ENCODE measurements around the gene OR2B6.

Gene OR2B6

DNA sequence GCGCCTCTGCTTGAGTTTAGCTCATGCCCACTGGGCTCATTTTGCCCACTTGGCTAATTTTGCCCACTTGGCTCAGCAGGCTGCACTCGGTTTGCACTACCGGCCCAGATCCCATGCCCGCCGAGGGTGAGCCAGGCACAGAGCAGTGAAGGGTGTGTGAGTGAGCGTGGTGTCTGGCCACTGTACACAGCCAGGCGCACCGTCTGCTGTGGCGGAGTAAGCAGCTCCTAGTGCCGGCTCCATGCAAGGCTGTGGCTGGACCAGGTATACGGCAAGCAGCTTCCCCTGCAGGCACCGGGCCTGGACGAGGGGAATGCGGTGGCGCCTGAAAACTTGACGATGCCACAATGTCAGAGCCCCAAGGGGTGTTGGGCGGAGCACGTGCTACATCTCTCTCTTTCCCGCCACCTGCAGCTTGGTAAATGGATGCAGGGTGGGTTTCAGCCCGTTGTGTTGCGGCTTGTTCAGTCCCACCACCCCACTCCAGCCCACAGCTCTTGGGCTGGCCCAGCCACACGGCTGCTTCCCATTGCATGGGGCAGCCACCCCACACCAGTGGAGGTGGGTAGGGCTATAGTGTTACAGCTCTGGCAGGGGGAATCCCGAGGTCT lies 9.9 kb downstream of the OR2B6 start:
- DNase-seq (ENCODE audit: low read depth), result no peak
- TF ChIP-seq, protein P1, sequence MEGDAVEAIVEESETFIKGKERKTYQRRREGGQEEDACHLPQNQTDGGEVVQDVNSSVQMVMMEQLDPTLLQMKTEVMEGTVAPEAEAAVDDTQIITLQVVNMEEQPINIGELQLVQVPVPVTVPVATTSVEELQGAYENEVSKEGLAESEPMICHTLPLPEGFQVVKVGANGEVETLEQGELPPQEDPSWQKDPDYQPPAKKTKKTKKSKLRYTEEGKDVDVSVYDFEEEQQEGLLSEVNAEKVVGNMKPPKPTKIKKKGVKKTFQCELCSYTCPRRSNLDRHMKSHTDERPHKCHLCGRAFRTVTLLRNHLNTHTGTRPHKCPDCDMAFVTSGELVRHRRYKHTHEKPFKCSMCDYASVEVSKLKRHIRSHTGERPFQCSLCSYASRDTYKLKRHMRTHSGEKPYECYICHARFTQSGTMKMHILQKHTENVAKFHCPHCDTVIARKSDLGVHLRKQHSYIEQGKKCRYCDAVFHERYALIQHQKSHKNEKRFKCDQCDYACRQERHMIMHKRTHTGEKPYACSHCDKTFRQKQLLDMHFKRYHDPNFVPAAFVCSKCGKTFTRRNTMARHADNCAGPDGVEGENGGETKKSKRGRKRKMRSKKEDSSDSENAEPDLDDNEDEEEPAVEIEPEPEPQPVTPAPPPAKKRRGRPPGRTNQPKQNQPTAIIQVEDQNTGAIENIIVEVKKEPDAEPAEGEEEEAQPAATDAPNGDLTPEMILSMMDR (IDR thresholded peaks at IDR 0.05; ENCODE audit: insufficient read depth, low read depth, low read length, missing control alignments), result no peak
- no peak overlapping the region for H3K4me3 ChIP-seq (ENCODE audit: low read depth, low read length)

DNA sequence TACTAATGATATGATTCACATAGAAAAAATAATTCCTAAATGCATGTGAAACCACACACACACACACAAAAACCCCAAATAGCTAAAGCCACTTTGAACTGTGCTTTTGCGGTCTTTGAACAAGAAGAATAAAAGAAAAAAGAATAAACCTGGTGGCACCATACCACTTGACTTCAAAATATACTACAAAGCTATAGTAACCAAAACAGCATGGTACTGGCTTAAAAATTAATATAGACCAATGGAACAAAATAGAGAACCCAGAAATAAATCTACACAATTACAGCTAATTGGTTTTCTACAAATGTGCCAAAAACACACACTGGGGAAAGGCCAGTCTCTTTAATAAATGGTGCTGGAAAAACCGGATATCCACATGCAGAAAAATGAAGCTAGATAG lies 13.4 kb downstream of the OR2B6 start:
- no peak overlapping the region for H3K4me3 ChIP-seq (ENCODE audit: low read depth, low read length)
- DNase-seq (ENCODE audit: low read depth), result no peak
- TF ChIP-seq, protein P1 (IDR thresholded peaks at IDR 0.05; ENCODE audit: insufficient read depth, low read depth, low read length, missing control alignments), result no peak

DNA sequence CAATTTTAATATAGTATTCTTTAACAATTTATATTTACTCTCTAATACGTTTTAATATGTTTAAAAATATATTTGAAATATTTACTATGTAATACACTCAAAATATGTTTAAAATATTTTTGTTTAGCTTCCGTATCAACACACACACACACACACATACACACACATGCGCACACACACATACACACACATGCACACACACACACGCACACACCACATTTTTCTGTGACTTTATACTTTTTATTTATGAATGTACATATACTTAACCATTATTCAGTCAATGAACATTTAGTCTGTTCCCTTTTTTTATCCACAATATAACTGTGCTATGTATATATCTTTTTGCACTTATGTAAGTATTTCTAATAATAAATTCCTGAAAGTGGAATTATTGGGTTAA lies 15.7 kb downstream of the OR2B6 start:
- no peak overlapping the region for H3K4me3 ChIP-seq (ENCODE audit: low read depth, low read length)
- no peak for DNase-seq (ENCODE audit: low read depth)
- TF ChIP-seq, protein P1 (IDR thresholded peaks at IDR 0.05; ENCODE audit: insufficient read depth, low read depth, low read length, missing control alignments), result no peak

DNA sequence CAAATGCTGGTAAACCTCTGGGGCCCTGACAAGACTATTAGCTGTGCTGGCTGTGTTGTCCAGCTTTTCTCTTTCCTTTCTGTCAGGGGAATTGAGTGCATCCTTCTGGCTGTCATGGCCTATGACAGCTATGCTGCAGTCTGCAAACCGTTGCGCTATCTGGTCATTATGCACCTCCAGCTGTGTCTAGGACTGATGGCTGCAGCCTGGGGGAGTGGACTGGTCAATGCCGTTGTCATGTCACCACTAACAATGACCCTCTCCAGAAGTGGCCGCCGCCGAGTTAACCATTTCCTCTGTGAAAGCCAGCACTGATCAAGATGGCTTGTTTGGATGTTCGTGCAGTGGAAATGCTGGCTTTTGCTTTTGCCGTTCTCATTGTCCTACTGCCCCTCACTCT lies 20.3 kb downstream of the OR2B6 start:
- DNase-seq (ENCODE audit: low read depth), result no peak
- TF ChIP-seq, protein P1 (IDR thresholded peaks at IDR 0.05; ENCODE audit: insufficient read depth, low read depth, low read length, missing control alignments), result no peak
- H3K4me3 ChIP-seq (ENCODE audit: low read depth, low read length), result no peak overlapping the region

DNA sequence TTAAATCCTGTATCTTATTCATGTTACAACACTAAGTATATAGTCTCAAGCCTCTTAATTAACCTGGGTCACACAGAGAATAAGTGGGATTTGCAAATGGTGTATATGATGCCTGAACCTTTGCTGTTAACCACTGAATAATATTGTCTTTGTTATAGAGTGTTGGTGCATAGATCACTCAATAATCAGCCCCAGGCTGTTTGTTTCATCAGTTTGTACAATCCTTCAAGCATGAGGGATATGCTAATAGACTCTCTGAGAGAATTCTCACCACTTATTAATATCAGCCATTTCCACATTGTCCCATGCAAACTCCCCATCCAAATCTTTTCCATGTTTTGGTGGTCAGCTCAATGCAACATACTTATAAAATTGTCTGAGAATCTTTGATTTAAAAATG lies 21.7 kb downstream of the OR2B6 start:
- H3K4me3 ChIP-seq (ENCODE audit: low read depth, low read length), result no peak overlapping the region
- DNase-seq (ENCODE audit: low read depth), result no peak
- TF ChIP-seq, protein P1 (IDR thresholded peaks at IDR 0.05; ENCODE audit: insufficient read depth, low read depth, low read length, missing control alignments), result no peak

DNA sequence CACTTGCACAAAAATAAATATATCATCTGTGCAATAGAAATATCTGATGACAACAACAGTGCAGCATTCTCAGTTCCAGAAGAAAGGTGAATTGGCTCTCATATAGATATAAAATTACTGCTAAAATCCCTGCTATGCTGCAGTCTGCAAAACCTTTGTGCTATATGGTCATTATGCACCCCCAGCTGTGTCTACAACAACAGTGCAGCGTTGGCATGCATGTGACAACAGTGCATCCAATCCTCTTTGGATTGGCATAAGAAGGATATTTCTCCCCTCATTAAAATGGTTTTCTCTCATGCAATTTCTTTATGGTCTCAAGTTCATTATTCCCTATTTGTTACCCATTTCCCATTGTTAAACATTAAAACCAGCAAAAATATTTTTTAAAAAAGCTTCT lies 23.1 kb downstream of the OR2B6 start:
- TF ChIP-seq, protein P1 (IDR thresholded peaks at IDR 0.05; ENCODE audit: insufficient read depth, low read depth, low read length, missing control alignments), result no peak
- H3K4me3 ChIP-seq (ENCODE audit: low read depth, low read length), result no peak overlapping the region

More for the DNA sequence above, 23.1 kb downstream of the OR2B6 start:
- no peak for DNase-seq (ENCODE audit: low read depth)
